Measurements from ENCODE around the gene CSMD2. TPM values are rescaled to one million over a fixed set of nuclear protein-coding genes. Genes with fewer than 3 reads are reported as not detected.
"Not testable (repeated sequence)": the region's sequence is repeated elsewhere in the genome, so short reads cannot be mapped to it uniquely, and the experiment has no call there.

Gene CSMD2
- total RNA-seq, 1 donor from 2014 or later = 1.1 TPM

DNA sequence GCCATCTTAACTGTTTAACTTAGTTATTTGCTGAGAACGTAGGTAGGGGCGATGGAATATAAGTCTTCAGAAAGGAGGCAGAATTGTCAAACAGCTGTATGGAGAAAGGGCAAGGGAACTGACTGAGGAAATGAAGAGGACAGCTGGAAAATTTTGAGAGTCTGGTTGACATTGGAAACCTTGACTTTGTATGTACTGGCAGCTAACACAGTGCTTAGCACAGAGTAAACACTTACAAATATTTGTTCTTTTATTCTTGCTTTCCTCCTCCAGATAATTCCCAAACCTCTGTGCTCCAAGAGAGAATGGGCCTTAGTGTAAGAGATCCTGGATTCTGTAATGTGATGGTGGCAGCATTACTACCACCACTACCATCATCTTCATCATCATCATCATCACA is 601.3 kb downstream of the CSMD2 start:
- no peak for DNase-seq (ENCODE audit: low spot score)

DNA sequence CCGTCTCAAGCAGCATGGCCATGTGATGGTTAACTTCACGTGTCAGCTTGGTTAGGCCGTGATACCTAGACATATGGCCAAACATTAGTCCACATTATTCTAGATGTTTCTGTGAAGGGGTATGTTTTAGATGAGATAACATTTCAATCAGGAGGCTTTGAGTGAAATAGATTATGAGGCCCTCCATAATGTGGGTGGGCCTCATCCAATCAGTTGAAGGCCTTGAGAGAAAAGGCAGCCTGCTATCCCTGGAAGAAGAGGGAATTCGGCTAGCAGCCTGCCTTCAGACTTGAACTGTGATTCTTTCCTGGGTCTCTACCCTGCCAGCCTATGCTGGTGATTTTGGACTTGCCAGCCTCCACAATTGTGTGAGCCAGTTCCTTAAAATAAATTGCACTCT is 602.5 kb downstream of the CSMD2 start:
- DNase-seq (ENCODE audit: low spot score) = no peak

DNA sequence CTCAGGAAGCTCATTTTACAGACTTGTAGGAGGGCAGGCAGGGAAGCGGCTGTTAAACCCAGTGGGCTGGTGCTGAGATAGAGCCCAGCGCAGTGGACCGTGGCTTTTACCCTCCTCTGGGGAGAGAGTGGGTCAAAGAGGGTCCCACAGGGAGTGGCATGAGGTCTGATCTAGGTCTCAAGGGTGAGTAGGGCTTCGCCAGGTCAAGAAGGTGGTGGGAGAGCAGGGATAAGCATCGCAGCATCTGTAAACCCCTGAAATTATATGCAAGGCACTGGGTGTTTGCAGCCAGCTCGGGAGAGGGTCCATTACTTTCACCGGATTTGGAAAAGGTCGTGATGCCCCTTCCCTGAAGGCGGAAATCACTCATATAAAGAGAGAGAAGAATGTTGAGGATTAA is 603.5 kb downstream of the CSMD2 start:
- no peak for DNase-seq (ENCODE audit: low spot score)

DNA sequence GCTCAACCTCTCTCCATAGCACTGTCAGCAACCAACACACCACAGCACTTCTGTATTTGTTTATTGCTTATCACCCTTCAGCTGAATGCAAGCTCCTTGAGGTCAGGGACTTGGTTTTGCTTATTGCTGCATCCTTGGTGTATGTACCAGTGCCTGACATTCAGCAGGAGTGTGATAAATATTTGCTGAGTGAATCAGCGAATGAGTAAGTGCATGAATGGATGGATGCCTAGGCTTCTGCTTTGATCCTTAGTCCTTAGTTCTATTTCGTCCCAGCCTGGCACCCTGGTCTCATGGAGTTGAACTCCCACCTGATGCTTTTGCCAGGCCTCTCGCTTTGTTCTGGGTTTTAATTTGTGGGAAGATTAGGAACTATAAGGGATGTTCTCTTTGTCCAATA is 604.4 kb downstream of the CSMD2 start:
- no peak for DNase-seq (ENCODE audit: low spot score)

DNA sequence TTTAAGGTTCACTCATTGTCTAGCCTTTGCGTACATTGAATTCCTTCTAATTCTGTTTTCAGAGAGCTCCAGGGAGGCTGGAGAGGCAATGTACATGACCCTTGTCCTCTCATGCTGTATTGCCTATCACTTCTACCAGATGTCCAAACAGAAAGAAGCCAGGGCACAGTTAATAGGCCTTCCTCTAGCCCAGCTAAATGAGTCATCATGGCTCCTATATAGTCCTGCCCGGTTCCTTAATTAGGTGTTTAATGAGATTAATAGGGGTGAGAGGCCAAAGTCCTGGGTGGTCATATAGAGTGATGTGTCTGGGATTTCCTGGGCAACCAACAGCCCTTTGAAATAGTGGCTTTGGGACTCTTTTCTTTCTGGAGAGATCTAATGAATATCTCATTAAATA is 616.3 kb downstream of the CSMD2 start:
- DNase-seq (ENCODE audit: low spot score) = no peak

DNA sequence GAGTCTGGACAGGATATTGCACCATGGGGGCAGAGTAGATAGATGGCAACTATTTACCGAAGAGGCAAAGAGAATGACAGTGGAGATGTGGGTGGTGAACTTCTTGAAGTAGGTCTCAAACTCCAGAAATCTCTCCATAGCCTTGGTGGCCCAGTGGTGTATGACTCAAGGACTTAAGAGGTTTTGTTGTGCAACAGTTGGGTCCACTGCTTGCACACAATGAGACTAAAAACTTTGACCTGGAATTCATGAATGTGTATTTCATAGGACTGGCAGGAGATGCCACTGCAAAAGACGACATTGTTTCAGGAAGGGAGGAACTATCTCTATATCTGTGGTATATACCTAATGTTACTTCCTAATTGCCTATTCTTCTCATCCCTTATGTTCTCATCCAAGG is 616.7 kb downstream of the CSMD2 start:
- DNase-seq (ENCODE audit: low spot score) = no peak

DNA sequence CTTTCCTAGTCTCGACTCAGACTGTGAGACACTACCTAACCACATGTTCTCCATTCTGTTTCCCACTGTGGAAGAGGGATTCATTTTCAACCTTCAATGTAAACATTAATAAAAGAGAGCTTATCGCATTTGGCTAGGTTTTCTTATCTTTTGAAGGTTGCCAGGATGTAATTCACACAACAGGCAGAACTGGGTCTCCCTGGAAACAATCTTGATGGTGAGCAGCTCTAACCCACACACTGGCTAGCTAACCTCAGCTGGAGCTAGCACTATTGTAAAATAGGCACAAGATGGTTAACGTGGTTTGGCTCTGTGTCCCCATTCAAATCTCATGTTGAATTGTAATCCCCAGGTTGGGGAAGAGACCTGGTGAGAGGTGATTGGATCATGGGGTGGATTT is 617.5 kb downstream of the CSMD2 start:
- DNase-seq (ENCODE audit: low spot score) = no peak

DNA sequence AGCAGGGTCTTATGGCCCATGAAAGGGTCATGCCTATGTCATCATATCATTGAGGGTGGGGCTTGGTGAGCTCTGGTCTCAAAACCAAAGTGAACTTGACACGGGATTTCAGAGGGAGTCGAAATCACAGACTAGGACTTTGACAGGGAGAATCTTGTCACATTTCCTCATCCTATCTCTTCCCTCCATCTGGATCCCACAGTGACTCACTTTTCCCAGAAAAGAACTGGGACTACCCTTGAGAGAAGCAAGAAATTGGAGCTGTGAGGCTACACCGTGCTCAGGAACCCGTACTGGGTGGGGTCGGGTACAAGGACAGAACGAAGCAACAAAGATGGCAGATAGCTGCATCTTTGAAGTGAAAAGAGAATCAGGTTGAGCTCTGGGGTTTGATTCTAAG is 623.1 kb downstream of the CSMD2 start:
- DNase-seq (ENCODE audit: low spot score) = no peak

DNA sequence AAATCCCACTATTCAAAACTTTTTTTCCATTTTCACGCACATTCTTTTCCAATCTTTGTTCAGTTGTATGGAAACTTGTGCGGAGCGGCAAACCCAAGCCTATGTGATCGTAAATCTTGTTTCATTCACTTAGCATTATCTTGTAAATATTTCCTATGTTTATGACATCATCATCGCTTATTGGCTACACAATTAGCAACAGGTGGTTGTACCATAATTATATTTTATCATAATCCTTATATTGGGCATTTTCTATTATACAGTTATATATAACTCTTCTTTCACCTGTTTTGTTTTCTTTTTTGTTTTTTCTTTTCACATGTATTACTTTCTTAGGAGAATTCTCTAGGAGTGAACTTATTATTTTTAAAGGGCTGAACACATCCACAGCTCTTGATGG is 627.1 kb downstream of the CSMD2 start:
- no peak for DNase-seq (ENCODE audit: low spot score)

DNA sequence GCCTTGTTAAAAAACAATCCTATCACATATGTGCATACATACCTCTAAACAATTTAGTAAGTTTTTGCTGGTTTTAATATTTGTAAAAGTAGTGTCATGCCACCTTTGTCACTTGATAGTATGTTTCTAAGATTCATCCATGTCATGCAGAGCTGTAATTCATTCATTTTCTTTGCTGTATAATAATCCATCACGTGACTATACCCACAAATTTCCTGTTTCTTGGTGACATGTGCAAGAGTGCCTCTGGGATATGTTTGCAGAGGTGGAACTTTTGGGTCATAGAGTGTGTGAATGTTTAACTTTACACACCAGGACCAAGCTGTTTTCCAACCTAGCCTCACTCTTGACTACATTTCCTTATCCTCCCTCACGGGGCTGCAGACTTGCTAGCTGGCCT is 629.7 kb downstream of the CSMD2 start:
- no peak for DNase-seq (ENCODE audit: low spot score)

DNA sequence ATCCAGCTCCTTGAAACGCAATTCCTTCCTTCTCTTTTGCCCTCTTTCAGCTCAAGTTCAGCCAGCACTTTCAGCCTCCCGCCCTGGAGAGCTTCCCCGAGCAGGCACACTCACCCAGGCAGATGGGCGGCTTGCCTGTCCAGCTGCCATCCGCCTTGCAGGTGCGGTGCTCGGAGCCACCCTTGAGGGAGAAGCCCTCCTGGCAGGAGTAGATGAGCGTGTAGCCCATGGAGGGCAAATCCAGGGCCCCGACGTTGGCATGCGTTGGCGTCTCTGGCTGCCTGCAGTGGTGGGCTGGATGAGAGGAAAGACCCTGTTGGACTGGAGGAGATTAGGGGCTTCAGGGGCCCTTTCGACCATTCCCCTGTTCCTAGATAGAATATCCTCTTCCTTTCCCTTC is 632.1 kb downstream of the CSMD2 start:
- DNase-seq (ENCODE audit: low spot score) = no peak

DNA sequence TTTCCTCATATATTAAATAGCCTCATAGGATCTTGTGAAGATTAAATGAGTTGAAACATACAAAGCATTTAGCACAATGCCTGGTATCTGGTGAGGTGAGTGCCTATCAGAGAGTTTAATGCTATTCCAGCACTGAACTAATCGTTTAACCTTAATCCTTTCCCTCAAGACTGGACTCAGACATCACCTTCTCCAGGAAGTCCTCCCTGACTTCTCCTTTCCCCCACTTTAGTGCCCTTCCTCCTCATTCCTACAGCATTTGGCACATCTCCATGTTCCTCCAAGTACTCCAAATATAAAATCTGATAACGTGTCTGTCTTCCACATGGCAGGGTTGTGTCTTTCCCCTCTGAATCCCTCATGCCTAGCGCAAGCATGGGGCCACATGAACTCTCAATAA is 632.8 kb downstream of the CSMD2 start:
- no peak for DNase-seq (ENCODE audit: low spot score)

DNA sequence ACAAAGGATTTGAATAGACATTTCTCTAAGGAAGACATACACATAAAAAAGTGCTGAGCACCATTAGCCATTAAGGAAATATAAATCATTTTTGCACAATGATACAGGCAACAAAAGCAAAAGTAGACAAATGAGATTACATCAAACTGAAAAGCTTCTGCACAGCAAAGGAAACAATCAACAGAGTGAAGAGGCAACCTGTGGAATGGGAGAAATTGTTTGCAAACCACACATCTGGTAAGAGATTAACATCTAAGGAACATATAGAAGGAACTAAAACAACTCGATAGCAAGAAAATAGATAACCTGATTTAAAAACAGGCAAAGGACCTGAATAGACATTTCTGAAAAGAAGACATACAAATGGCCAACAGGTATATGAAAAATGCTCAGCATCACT is 635.1 kb downstream of the CSMD2 start:
- DNase-seq (ENCODE audit: low spot score) = no peak

DNA sequence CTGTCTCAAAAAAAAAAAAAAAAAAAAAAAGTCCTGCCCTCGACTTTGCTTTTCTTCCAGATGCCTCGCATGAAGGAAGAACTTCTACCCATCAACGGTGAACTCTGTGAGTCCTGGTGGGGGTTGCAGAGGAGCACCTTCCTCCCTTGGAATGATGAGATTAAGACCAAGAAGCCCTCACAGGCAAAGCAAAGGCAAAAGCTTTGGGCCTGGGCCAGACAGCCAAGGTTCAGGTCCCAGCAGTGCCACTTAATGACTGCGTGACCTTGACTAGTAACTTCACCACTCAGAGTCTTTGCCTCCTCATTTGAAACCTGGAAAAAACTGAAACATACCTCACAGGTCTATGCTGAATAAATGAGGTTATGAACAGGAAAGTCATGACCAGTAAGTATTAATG is 637.1 kb downstream of the CSMD2 start:
- no peak for DNase-seq (ENCODE audit: low spot score)

DNA sequence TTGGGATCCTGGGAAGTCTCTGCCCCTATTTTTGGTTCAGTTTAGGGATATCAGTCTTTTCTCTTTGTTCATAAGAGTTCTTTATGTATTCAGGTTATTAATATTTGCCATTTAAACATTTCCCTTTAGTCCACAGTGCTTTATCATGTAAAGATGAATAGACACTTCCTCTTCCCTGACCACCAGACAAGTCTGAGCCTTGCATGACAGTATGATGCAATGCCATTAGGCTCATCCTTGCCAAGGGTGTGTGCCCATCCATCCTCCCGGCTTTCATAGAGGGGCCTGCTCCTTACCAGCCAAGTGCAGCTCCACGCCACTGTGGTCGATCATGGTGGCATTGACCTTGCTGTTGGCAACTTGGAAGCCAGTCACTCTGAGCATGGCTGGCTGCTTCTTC is 640.4 kb downstream of the CSMD2 start:
- DNase-seq (ENCODE audit: low spot score) = no peak

DNA sequence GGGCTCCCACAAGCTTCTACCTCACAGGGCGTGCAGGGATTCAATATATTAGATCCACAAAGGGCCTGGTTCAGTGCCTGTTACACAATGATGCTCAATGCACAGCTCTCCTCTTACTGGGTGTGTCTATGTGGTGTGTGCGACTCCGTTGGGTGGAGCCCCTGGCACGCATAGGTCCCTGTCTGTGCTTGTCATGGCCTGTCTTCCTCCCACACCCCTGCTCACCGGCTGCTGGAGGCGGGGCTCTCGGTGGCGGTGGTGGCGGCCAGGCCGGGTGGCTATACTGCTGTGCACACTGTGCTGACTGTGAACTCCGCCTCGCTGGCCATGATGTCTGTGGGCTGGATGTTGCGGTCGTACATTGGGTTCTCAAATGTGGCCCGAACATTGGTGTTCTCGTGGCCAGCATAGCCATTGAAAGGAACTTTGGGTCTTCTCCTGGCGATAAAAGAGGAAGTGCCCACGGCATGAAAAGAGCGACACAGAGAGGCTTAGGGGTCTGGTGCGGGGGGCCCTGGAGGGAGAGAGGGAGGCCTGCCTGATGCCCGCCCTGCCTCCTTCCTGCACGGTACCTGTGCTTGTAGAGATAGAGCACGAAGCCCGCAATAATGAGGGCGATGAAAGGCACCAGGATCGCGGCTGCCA is 645.7 kb downstream of the CSMD2 start:
- DNase-seq (ENCODE audit: low spot score) = no peak

DNA sequence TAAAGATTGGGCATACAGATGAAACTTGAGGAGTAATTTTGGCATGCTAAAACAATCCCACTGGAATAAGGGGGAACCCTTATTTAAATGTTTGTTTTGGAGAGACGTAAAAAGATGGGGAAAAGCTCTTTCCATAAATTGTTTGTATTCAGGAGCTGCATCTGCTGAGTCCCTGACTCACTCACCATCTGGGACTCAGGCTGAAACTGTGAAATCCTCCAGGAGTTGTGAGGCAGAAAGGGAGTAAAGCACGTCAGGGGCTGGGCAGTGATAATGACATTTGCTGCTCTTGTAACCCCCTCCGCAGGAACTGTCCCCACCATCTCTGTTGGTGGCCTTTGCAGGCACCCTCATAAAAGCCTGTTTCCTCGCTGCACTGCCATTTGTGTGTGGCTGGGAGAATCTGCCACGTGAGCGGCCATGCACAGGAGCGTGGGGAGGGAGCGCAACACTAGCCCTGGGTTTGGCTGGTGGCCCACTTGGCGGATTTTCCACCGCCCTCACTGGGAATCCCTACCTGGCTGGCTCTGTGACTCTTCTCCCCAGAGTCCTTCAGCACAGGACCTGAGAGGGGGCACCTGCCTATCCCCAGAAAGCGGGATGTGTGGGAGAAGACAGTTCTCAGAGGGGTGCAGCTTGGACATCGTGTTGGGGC is 647.3 kb downstream of the CSMD2 start:
- no peak for DNase-seq (ENCODE audit: low spot score)

DNA sequence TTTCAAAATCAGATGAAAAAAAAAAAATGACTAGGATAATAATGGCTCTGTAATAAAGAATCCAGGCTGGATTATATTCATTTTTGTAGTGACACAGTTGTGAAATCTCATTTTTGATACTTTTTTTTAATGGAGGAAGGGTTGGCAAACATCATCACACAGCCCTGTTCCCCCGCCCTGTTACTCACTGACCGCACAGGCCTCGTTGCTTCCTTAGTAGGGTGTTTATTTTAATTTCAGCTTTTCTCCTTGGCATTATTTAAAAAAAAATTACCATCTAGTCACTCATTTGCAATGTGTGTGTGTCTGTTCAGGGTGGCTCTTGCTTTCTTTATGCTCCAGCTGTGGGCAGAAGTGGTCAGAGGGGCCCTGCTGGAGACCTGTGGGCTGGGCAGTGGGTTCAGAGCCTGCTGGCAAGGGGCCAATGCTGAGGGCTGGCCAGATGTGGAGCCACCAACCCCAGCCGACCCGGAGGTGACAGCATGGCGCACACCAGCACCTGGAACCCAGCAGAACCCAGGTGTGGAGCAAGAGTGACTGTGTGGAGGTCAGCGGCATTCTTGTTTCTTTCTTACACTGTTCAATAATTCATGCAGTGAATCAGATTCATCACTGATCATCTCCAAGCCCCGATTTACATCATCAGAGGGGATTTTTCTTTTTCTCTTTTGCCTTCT is 648.0 kb downstream of the CSMD2 start:
- no peak for DNase-seq (ENCODE audit: low spot score)

DNA sequence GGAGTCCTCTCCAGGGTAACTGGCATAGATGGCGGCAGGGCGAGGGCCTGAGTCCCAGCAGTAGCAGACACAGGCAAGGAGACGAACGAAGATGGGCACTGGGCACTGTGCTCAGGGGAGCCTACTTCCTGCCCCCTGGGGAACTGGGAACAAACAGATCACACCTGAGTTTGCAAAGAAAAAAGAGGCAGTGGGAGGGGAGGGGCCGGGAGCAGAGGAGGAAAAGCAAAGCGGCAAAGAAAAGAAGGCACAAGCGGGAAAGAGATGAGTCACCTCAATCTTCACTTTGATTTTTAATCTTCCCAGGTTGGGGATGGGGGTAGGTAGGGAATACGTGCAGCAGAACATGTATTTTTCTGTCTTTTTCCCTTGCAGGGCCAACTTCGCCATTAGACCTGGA is 648.6 kb downstream of the CSMD2 start:
- no peak for DNase-seq (ENCODE audit: low spot score)

DNA sequence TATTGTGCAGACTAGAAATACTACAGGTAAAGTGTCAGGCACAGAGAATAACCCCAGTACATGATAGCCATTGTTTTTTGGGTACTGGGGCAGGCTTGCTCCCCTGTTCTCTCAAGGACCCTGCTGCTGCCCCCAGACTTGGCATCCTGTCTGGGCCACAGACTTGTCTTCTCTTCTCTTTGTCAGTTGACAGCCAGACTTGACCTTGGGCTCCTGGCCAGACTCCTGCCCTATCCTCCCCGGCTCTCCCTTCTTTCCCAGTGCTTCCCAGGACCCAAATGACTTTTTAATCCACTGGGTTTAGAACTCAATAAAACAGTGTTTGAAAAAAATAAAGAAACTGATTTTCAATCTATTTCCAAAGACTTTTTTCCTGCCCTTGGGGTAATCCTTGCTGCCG is 649.4 kb downstream of the CSMD2 start:
- DNase-seq (ENCODE audit: low spot score) = no peak

DNA sequence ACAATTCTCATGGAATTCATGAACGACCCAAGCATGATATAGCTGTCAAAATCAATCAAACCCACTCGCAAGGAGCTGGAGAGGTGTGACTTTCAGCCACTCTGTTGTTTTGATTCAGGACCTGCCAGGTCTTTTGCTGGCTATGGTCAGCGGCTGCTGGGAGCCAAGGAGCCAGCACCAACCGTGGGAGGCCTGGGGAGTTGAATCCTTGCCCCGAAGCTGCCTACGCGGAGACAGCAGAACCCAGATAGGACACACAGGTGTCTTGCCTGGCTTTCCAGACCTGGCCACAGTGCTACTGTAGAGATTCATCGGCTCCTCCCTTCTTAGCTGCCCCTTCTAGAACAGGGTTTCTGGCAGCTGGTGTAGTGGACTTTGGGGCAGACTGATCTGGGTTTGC is 649.9 kb downstream of the CSMD2 start:
- DNase-seq (ENCODE audit: low spot score) = no peak

DNA sequence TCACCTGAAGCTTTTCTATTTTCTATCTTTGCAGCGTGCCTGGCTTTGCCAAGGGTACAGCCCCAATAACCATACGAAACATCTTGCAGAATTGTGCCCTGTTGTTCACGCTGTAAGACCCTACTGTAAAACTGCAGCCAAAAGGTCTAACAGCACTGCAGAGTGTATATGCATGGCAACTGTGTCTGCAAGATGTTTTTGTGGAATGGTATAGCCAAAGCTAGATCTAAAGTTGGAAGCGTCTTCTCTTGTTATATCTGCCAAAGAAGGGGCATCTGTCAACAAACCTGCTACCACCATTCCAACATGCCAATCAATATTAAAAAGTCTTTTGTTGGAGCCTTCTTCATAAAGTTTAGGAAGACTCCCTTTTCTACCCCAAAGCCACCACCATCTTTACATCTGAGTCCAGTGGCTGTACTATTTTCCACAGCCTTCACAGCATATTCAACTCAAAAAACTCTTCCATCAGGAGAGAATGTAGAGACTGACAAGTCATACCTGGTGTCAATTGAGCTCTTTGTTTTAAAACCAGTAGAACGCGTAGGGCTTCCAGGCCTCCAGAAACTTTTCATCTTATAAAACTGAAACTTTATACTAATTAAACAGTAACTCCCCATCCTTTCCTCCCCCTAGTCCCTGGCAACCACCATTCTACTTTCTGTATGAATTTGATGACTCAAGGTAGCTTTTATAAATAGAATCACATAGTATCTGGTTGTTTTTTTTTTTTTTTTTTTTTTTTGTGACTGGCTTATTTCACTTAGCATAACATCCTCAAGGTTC is 652.6 kb downstream of the CSMD2 start:
- DNase-seq (ENCODE audit: low spot score) = no peak

DNA sequence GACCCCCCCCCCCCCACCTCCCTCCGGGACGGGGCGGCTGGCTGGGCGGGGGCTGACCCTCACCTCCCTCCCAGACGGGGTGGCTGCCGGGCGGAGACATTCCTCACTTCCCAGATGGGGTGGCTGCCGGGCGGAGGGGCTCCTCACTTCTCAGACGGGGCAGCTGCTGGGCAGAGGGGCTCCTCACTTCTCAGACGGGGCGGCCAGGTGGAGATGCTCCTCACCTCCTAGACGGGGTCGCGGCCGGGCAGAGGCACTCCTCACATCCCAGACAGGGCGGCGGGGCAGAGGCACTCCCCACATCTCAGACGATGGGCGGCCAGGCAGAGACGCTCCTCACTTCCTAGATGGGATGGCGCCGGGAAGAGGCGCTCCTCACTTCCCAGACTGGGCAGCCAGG is 655.8 kb downstream of the CSMD2 start:
- not testable (repeated sequence) for DNase-seq (ENCODE audit: low spot score)

Data from ureter (tissue), 1 donor.